HCT116 (cell line): Measurements from ENCODE around the gene PAQR4.

ENCODE experiments used
- CTCF ChIP-seq, 3 experiments: fragments of 200-600 bp in 1 of 3; sonication (generic) in 1 of 3; IDR thresholded peaks in 2 of 3; conservative IDR thresholded peaks in 1 of 3; 2 replicates each; pipeline ENCODE4 v1.5.1; 2012 to 2017; ENCODE audit warnings: low read depth in 2 of 3, low read length in 2 of 3, antibody characterized with exemption in 1 of 3, borderline replicate concordance in 1 of 3, control low read depth in 1 of 3, mild to moderate bottlenecking in 1 of 3, mixed read lengths in 1 of 3, mixed run types in 1 of 3, moderate library complexity in 1 of 3; ENCODE audit not compliant: insufficient read depth in 1 of 3
- POLR2A ChIP-seq: IDR thresholded peaks from 2 replicates; pipeline ENCODE4 v1.7.0; 2011; ENCODE audit warnings: borderline replicate concordance; ENCODE audit not compliant: insufficient read depth, insufficient read length; ENCODE audit errors: extremely low read depth
- RAD21 ChIP-seq: IDR thresholded peaks from 2 replicates; pipeline ENCODE4 v1.6.1; 2012; ENCODE audit warnings: low read depth, mild to moderate bottlenecking
- SRF ChIP-seq: IDR thresholded peaks from 2 replicates; pipeline ENCODE4 v1.6.1; 2012; ENCODE audit warnings: low read depth

- TF ChIP-seq POLR2A (no peak), CTCF (IDR thresholded peaks at IDR 0.05 in 2 of 3, conservative IDR thresholded peaks at IDR 0.05 in 1 of 3; ENCODE audit: borderline replicate concordance in 1 of 3, insufficient read depth in 1 of 3, low read depth in 2 of 3, low read length in 2 of 3) (no peak), SRF (no peak), RAD21 (no peak)
Measured at GRCh38 chr16:2975161-2975795, 6.1 kb downstream of the PAQR4 start.
